Lower lobe of right lung (tissue), 2 donors: ENCODE data around the gene COMP. TPM values are rescaled to one million over a fixed set of nuclear protein-coding genes. Genes with fewer than 3 reads are reported as not detected.
A peak's percentile ranks its signal among the peaks of the same experiment; 100 is the strongest.

ENCODE experiments used
- ATAC-seq, 2 donors: fragments of 200-7000 bp; cut with Tn5 transposase; one replicate each; pipeline ENCODE4 v1.9.1; 2020 to 2022; ENCODE audit warnings: mild to moderate bottlenecking in 2 of 2, moderate library complexity in 2 of 2
- DNase-seq: peaks from one replicate; pipeline ENCODE4 v3.0.0-alpha.2; 2020
- H3K27ac ChIP-seq: fragments of 200-600 bp; one replicate; pipeline ENCODE4 v1.8.0; 2022
- H3K27me3 ChIP-seq: fragments of 200-600 bp; one replicate; pipeline ENCODE4 v1.8.0; 2022; ENCODE audit warnings: low read depth
- H3K36me3 ChIP-seq: fragments of 200-600 bp; one replicate; pipeline ENCODE4 v1.8.0; 2022; ENCODE audit warnings: mild to moderate bottlenecking
- H3K4me1 ChIP-seq: fragments of 200-600 bp; one replicate; pipeline ENCODE4 v1.8.0; 2022
- H3K4me3 ChIP-seq: fragments of 200-600 bp; one replicate; pipeline ENCODE4 v1.8.0; 2022; ENCODE audit warnings: mild to moderate bottlenecking
- H3K9me3 ChIP-seq: fragments of 200-600 bp; one replicate; pipeline ENCODE4 v1.8.0; 2022
- intact Hi-C: fragments of 100-400 bp; cut with DNase I; formaldehyde crosslinking; loops from one replicate; pipeline ENCODE4 v1.11.0; 2022
- total RNA-seq: library from RNA; stranded (reverse); fragmentation: NEBNext Ultra II Directional; extraction: Animal tissue kit (Norgen Biotek cat#: 25700); gene quantifications from one replicate; pipeline ENCODE4 v1.2.1, GENCODE V29; 2021
- TF ChIP-seq, protein P1 (sequence below): fragments of 200-600 bp; IDR thresholded peaks from one replicate; pipeline ENCODE4 v1.8.0; 2022; ENCODE audit warnings: antibody characterized with exemption, mild to moderate bottlenecking
- donor health status: DM: no; HTN: yes; CAD: no; lungs with severe emphysema.

Gene COMP
- total RNA-seq, 1 donor from 2014 or later, result 2.3 TPM

DNA sequence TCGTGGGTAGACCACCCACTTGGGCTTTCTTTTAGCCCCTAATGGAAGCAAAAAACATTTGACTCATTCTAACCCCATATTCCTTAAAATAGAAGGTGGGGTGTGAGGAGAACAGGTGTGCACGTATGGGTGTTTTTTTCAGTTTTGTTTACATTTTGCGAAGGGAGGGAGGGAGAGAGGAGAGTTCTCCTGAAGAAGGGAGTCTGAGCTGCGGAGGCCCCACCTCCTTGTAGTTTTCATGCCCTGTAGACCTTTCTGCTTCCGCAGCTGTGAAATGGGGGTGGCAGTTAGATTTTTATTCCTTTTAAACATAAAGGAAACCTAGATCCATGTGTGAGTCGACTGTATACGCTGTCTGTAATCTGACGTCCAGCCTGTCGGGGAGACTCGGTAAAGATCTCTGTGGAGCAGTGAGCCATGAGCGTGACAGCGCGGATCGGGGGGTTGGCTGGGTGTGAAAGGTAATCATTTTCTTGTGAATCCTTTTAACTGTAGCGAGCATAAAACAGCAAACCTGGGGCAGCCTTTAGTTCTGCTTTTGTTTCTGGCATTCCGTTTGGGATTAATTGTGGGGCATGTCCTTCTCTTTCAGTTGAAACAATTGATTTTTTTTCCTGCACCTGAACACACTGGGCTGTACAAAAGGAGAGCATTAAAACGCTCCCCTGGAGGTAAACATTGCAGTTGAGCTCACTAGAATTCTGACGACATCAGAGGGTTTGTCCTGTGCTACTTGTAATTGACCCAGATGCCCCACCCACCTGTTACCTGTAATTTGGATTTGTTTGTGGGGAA lies 42.9 kb upstream of the COMP start:
- H3K27me3 ChIP-seq, result no peaks in the 10 kb centered on the region
- intact Hi-C loops, result no loop called here

DNA sequence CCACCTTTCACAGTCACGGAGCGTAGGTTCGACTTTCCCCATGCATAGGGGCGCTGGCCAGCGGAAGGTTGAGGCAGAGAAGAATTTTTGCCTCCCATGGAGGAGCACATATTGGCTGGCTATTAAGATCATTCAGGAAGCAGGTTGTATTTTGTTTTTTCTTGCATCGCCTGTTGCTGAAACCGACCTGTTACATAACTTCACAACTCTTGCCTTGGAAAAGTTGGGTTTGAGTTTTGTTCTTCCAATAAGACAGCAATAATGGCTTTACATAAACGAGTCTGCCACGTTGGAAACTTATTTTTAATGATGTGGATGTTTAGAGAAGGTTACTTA lies 42.0 kb upstream of the COMP start:
- intact Hi-C loops, result no loop called here
- Histone ChIP-seq H3K4me1 (peaks cover 59% of the 10 kb centered on the region), H3K36me3 (peaks cover 19% of the 10 kb centered on the region), H3K27me3 (no peaks in the 10 kb centered on the region), H3K27ac (peak overlapping the region; percentile 91), H3K4me3 (peak overlapping the region; percentile 92), H3K9me3 (no peaks in the 10 kb centered on the region)
- DNase-seq (no peak), ATAC-seq (no peak)
- TF ChIP-seq, protein P1, sequence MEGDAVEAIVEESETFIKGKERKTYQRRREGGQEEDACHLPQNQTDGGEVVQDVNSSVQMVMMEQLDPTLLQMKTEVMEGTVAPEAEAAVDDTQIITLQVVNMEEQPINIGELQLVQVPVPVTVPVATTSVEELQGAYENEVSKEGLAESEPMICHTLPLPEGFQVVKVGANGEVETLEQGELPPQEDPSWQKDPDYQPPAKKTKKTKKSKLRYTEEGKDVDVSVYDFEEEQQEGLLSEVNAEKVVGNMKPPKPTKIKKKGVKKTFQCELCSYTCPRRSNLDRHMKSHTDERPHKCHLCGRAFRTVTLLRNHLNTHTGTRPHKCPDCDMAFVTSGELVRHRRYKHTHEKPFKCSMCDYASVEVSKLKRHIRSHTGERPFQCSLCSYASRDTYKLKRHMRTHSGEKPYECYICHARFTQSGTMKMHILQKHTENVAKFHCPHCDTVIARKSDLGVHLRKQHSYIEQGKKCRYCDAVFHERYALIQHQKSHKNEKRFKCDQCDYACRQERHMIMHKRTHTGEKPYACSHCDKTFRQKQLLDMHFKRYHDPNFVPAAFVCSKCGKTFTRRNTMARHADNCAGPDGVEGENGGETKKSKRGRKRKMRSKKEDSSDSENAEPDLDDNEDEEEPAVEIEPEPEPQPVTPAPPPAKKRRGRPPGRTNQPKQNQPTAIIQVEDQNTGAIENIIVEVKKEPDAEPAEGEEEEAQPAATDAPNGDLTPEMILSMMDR, result no peak

More for the DNA sequence above, 42.9 kb upstream of the COMP start:
- peak overlapping the region; percentile 31 for H3K27ac ChIP-seq
- DNase-seq, result no peak
- peaks cover 28% of the 10 kb centered on the region for H3K36me3 ChIP-seq
- TF ChIP-seq, protein P1, result no peak
- ATAC-seq, result peak in 1 of 2 donors; percentile 34
- H3K9me3 ChIP-seq, result no peaks in the 10 kb centered on the region
- peaks cover 69% of the 10 kb centered on the region for H3K4me1 ChIP-seq
- peak overlapping the region; percentile 92 for H3K4me3 ChIP-seq

DNA sequence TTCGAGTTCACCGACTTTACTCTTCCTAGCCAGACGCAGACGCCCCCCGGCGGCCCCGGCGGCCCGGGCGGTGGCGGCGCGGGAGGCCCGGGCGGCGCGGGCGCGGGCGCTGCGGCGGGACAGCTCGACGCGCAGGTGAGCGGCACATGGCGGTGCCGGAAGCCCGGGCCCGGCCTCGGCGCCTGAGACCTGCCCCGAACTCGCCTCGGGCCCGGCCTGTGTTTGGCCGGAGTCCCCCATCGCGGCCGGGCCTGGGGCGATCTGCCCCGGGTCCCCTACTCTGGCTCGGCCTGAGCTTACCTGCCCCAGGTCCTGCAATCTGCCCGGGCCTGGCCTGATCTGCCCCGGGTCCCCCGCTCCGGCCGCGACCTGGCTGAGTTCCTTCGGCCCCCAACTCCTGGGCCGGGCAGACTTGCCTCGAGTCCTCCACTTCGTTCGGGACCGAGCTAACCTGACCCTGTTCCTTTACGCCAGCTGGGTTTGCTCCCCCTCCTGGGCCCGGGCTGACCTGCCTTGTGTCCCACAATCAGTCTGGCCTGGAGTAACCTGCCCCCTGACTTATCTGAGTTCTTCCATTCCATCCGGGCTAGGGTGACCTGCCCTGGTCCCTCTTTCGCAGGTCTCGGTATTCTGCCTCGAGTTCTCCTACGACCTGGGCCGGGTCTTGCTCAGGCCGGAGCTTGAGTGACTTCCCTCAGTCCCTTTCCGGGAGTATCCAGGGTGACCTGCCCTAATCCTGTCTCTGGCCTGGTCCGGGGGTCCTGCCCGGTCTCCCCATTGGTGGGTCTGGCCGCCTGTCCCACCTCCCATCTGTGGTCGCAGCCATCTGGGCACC lies 41.4 kb upstream of the COMP start:
- Histone ChIP-seq H3K27ac (peak overlapping the region; percentile 91), H3K27me3 (no peaks in the 10 kb centered on the region), H3K4me3 (peak overlapping the region; percentile 92), H3K9me3 (no peaks in the 10 kb centered on the region), H3K4me1 (peaks cover 53% of the 10 kb centered on the region), H3K36me3 (peaks cover 14% of the 10 kb centered on the region)
- intact Hi-C loops, result no loop called here
- ATAC-seq (peak; percentile 25 to 48), DNase-seq (no peak)
- TF ChIP-seq, protein P1, result peak; percentile 17

DNA sequence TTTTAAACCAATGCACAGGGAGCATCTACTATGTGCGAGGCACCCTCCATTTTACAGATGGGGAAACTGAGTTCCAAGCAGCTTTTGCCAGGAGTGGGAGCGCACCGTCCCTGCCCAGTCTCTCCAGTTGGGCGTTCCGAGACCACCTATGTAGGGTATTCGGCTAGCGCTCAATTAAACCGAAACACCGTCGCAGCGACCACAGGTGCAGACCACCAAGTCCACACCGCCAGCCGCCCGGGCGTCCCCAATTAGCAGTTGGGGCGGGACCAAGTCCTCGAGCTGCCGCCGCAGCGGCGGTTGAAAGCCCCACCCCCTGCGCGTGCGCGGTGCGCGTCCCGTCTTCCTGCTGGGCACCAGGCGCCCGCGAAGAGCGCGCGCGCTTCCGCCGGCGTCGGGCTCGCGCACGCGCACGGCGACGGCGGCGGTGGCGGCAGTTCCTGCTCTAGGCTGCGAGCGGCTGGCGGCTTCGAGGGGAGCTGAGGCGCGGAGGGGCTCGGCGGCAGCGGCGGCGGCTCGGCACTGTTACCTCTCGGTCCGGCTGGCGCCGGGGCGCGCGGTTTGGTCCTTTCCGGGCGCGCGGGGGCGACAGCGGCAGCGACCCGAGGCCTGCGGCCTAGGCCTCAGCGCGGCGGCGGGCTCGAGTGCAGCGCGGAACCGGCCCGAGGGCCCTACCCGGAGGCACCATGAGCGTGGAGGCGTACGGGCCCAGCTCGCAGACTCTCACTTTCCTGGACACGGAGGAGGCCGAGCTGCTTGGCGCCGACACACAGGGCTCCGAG lies 40.6 kb upstream of the COMP start, which contains the start of gene UPF1:
TSS of gene UPF1 (plus strand) at position 436 of the 782 bp plus-strand sequence. CDS start at position 687, 251 bp downstream.
- DNase-seq (peak; percentile 97), ATAC-seq (peak; percentile 93 to 95)
- Histone ChIP-seq H3K27me3 (no peaks in the 10 kb centered on the region), H3K9me3 (no peaks in the 10 kb centered on the region), H3K4me1 (peaks cover 45% of the 10 kb centered on the region), H3K36me3 (peaks cover 9% of the 10 kb centered on the region), H3K27ac (peak within 1 kb of the TSS; percentile 91), H3K4me3 (peak within 1 kb of the TSS; percentile 92)
- TF ChIP-seq, protein P1, result no peak
- intact Hi-C loops, result no loop called here

DNA sequence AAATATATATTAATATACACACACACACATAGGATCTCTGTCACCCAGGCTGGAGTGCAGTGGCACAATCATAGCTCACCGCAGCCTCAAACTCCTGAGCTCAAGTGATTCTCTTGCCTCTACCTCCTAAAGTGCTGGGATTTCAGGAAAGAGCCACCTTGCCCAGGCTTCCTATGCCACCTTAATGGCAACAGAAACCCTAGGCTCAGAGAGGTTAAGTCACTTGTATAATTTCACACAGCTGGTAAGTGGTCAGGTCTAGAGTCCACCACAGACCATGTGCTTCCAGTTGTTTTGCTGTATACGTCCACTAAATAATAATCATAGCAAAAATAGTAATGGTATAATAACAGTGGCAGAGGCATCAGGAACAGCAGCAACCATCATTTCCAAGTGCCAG lies 39.4 kb upstream of the COMP start:
- H3K4me1 ChIP-seq, result peaks cover 33% of the 10 kb centered on the region
- DNase-seq (no peak), ATAC-seq (no peak)
- H3K36me3 ChIP-seq, result peaks cover 7% of the 10 kb centered on the region
- H3K9me3 ChIP-seq, result no peaks in the 10 kb centered on the region
- TF ChIP-seq, protein P1, result no peak
- no peak overlapping the region for H3K4me3 ChIP-seq
- H3K27ac ChIP-seq, result no peak overlapping the region
- H3K27me3 ChIP-seq, result no peaks in the 10 kb centered on the region
- intact Hi-C loops, result no loop called here
